D341Med (cell line): ENCODE data around the gene LRRC4B.

Experiments
- DNase-seq: peaks from one replicate; pipeline ENCODE4 v3.0.0; 2012; ENCODE audit warnings: low spot score

Gene LRRC4B

DNA sequence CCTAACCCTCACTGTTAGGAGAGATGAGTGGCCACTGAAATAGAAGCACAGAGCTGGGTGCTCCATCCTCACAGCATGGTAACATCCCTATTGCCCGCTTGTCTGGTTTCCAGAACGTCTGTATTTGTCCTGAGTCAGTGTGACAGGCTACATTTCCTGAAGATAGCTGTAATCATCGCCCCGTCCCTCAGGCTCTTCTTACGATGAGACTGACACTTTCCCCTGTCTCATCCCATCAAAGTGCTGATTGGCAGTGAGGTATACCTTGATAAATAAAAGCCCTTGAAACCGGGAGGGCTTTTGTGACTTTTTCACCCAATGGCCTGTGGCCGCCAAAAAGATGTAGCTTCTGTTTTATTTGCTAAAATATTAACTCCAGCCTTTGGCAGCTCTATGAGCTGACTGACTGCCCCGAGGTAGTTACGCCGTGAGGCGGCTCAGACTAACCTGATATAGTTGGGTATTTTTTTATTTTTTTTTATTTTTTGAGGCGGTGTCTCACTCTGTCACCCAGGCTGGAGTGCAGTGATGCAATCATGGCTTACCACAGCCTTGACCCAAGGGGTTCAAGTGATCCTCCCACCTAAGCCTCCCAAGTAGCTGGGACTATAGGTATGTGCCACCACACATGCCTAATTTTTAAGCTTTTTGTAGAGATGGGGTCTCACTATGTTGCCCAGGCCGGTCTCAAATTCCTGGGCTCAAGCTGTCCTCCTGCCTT lies 5.7 kb upstream of the LRRC4B start:
- DNase-seq = no peak

DNA sequence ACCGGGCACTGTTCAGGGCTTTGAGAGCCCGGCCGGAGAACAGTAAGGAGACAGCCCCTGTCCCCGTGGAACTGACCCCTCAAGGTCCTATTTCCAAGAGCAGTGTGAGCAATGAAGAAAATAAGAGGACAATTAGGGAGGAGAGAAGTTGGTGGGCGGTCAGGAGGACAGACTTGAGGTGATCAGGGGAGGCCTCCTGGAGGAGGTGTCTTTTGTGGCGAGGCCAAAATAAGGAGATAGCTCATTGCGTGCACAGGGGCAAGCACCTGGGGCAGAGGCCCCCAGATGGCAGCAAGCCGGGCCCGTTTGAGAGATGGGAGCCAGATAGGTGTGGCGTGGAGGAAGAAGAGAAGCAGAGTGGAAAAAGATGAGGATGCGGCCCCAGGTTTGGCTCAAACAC lies 2.8 kb upstream of the LRRC4B start:
- DNase-seq = no peak

DNA sequence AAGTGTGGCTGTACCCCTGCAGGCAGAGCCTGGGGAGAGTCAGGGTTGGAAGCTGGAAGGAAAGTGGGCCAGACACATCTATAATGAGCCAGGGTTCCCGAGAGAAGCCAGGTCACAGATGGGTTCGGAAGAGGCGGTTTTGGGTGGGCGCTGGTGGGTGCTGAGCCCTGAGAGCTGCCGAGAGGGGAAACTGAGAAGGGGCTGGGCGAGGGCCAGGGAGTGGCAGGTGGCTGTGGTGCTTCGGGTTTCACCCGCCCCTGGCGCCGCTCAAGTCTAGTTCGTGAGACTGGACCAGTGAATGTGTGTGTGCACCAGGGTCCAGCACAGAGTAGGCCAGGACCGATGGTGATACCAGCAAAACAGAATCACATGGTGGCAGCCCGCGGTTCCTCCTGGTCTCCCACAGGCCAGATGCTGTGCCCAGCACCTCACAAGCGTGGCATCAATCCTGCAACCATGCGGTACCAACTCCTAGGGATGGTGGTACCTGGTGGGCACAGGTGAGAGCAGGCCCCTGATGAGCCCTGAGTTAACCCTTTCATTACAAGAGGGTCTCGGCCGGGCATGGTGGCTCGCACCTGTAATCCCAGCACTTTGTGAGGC lies 1.8 kb upstream of the LRRC4B start:
- no peak for DNase-seq

DNA sequence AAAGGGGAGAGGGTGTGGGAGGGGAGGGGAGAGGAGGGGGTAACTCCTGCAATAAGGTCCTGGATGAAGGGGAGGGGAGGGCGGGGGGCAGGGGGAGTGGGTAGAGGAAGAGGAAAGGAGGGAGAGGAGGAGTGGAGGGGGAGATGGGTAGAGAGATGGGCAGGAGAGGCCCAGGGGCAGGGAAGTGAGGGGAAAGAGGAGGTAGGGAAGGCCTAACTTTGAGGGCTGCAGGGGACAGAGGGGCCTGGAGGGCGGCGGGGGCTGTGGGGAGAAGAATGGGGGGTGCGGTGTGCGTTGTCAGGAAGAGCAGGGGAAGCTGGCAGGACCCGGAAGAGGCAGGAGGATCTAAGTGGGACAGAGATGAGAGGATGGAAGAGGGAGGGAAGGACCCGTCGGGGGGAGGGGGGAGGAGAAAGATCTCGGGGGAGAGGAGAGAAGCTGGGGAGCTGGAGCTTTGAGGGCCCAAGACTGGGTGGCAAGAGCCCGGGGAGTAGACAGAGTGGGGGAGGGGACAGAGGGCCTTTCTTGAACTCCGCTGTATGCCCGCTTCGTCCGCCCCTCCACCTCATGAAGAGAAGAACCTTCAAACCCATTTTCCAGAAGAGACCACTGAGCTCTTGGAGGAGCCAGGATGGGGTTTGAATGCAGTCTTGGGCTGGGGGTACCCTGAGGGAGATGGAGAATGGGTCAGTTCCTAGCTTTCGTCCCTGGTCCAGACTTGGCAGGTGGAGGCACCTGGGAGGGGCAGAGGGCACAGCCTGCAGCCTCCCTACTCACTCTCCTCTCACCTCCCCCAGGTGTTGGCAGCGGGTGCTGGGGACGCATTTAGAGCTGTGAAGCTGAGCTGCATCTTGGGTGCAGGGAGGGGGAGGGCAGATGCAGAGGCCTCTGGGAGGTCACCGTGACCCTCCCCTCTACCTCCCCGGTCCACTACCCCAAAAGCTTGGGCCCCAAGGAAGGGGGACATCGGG lies 778 bp upstream of the LRRC4B start:
- no peak for DNase-seq

DNA sequence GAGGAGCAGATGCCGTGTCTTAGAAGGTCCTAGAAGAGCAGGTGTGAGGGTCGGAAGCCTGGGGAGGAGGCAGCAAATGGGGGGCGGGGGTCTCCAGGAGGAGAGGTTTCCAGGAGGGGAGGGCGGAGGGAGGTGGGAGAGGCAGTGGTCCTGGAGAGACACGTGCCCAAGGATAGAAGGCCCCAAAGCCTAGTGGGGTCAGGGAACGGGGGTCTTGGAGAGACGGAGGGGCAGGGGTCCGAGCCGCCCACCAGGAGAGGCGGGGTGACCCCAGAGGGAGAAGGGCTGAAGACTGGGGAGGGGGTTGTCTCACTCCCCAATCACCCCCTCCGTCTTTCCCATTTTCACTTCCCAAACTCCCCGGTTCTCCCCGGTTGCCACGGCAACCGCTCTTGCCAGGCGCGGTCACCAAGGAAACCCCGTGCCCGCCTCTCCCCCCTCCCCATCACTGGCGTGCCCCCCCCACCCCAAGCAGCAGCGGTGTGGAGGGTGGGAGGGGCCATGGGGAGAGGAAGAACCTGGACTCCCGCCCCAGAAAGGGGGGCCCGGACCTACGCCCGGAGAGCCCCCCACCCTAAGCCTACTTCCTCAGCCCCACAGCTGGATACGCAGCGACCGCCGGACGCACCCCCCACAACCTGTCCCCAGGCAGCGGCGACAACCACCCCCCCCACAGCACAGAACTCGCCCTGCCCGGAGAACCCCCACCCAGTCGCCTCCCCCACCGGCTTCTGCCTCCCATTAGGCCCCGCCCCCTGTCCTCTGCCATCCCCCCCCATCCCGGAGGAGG lies 988 bp downstream of the LRRC4B start:
- no peak for DNase-seq

DNA sequence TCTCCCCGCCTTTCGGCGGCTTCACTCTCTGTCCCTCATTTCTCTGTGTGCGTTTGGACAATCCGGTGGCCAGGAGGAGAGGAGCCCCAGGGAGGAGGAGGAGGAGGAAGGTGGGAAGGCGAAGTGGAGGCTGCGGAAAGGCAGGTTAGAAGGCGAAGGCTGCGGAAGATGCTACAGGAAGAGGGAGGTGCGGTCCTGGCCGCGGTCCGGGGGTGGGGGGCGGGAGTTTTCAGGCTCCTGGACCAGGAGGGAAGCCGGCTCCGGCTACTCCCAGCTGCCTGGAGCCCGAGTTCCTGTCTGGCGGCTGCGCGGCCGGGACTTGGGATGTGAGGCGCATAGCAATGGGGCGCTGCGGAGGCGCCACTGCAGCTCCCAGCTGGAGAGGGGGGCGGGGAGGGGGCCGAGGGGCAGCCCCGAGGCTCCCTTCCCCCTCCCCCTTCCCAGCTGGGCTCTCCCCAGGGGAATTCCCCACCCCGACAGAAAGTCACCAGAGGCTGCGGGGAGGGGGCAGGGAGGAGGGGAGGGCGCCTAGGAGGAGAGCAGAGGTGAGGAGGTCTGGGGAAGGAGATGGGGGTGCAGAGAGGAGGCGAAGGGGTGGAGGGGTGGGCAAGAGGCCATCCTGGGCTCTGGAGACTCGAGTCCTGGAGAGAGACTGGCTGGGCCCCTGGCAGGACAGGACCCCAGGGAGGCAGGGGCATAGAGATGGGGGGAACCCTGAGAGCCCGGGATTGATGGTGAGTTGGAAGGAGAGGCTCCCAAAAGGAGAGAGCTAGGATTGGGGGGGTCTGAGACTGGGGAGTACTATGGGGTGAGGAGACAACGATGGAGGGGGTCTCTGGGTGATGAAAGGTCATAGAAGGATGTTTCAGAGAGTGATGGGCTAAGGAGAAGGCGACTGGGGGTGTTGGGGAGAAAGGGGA lies 2.0 kb downstream of the LRRC4B start:
- no peak for DNase-seq

DNA sequence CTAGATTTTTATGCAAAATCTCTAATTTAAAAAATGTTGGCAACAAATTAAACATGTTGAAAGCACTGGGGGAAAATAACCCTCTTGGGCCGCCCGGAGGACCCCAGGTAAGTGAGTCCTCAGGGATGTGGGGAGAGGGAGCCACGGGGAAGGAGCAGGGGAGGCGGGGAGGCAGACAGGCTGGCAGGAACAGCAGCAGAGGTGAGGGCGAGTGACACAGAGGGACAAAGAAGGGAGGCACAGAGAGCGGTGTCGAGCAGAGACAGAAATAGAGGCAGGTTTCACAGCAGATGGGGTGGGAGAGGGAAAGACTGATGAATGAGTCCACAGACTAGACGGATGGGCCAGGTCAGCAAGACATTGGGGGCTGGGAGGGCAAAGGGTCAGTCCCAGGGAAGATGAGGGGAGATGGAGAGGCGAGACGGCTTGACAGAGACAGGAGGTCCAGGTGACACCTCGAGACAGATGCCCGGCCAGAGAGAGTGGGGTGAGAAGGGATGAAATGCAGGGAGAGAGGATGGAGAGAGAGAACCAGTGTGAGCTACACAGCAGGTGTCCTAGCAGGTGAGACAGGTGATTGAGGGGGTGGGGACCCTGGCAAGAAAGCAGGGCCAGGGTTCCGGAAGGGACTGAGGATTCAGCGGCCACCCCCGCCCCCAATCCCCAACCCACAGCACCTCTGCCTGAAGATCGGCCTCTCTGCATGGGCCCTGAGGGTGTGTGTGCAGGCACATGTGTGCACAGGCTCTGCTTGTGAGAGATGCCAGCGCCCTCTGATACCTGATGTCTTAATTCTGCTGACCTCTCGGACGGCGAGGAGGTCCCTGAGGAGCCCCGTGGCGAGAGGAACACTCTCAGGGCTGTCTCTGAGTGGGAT lies 3.8 kb downstream of the LRRC4B start:
- DNase-seq = peak; percentile 27

DNA sequence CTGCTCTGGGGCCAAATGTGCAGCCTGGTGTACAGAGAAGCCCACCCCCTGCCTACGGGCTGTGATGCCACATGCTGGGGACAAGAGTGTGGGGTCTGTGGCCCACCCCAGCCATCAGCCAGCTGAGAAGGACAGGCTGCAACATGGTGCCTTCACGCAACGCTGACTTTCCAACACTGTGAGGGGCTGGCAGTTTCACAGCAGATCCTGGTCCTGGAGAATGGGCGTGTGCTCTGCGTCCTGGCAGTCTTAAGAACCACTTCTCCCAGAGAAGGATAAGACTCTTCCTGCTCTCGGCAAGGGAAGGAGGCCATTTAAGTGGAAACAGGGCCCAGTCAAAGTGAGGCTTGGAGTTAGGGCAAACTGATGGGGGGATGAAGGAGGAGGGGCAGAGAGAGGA lies 4.6 kb downstream of the LRRC4B start:
- DNase-seq = peak; percentile 10

DNA sequence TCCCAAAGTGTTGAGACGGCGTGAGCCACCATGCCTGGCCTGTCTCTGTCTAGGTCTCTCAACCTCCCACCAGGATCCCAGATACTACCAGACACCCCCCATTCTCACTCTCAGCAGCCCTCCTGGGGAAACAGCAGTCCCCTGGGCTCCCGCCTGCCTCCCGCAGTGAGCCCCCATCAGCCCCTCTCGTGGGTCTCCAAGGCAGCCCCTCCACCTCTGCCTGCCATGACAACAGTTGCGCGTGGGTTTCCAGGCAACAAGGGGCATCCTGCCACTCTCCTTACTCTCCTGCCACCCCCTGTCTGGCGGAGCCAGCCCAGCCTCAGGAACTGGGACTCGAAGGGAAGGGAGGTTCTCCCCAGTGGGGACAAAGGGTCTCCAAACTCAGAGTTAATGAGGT lies 5.2 kb downstream of the LRRC4B start:
- DNase-seq = no peak

DNA sequence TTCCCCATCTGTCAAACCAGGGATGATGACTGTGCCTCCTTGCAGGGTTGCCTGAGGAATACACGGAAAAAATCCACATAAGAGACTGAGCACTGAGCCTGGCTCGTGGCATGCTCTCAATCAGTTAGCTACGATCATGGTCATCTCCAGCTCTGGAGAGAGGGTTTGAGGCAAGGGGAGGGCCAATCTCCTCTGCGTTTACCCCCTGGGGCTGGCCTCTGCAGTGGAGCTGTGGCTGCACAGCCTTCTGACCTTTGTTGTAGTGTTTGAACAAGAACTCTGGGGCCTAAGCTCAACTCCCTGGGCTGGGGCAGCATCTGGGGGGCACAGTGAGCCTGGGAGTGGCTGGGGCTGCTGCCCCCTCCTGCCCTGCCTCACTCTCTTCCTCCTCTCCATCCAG lies 5.9 kb downstream of the LRRC4B start:
- peak; percentile 21 for DNase-seq

DNA sequence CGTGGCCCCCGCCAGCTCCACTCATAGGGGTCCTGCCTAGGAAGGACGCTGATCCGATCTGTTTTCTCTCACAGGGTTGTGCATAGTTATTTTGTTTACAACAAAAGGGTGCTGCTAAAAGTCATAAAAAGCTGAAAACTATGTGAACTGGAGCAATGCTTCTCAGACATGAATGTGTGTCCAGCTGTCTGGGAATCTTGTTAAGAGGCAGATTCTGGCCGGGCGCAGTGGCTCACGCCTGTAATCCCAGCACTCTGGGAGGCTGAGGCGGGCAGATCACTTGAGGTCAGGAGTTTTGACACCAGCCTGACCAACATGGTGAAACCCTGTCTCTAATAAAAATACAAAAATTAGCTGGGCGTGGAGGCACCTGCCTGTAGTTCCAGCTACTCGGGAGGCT lies 8.6 kb downstream of the LRRC4B start:
- no peak for DNase-seq

DNA sequence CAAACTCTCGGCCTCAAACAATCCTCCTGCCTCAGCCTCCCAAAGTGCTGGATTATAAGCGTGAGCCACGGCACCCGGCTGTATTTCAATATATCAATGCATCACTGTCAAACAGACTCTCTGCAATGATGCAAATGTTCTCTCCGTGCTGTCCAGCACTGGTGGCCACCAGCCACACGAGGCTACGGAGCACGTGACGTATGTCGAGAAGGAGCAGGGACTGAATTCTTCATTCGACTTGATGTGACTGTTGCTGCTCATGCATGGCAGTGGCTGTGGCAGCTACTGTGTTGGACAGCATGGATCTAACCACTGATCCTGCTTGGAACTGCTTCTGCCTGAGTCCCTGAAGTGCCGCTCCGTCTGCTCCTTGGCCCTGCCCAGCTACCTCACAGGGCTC lies 9.8 kb downstream of the LRRC4B start:
- DNase-seq = no peak

DNA sequence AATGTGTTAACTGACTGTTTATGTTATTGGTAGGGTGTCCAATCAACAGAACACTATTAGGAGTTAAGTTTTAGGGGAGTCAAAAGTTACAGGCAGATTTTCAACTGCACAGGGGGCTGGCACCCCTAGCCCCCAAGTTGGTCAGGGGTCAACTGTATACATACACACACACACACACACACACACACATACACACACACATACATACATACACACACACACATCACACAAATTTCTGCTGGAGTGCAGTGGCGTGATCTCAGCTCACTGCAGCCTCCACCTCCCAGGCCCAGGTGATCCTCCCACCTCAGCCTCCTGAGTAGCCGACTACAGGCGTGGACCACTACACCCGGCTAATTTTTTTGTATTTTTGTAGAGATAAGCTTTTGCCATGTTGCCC lies 10.2 kb downstream of the LRRC4B start:
- no peak for DNase-seq

DNA sequence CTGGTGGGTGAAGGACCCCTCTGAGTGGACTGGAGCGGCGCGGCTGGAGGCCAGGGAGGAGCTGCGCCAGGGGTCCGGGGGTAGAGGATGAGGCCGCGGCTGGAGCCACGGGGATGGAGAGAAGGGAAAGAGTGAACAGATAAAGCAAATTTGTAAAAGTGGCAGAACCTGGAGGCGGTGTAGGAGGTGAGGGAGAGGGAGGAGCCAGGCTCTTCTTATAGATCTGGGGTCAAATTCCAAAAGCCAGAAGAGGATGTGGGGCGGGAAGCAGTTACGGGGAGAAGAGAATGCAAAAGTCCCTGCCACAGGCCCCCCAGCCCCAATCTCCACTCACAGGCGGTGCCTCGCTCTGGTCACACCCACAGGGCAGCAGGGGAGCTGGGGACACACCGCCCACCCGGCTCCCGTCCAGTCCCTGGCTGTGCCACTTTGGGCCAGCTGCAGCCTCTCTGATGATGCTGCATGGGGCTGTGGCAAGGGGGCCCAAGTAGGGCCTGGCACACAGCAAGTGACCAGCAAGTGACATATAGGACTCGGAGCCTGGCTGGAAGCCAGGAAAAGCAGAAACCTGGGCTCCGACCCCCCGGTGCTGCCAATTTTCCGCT lies 11.1 kb downstream of the LRRC4B start:
- no peak for DNase-seq

DNA sequence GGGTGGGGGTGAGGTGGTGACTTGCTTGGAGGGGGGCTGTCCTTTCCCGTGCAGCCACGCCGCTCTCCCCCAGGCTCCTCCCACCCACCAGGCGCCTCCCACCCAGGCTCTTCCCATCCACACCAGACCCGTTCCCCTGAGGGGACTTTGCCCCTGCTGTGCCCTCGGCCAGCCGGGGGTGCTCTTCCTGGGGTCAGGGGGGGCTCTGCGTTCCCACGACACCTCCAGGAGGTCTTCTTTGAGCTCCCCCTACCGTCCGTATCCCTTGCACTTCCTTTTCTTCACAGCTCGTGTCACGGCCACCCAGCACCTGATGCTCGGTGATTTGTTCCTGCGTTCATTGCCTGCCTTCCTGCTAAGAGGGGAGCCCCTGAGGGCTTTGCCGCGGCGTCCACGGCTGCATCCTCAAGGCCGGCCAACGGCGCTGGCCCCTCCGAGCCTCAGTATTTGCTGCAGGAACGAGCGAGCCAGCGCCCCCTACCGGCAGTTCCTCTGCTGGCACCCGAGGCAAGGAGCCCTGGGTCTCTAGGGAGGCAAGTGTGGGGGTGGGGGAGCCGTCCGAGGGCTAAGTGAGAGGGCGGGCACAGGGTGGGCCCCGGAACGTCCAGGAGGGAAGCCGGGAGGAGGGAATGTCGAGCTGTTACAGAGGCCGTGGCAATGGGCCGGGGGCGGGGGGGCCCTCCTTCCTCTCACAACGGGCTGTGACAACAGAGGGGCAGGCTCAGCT lies 11.8 kb downstream of the LRRC4B start:
- peak; percentile 89 for DNase-seq

DNA sequence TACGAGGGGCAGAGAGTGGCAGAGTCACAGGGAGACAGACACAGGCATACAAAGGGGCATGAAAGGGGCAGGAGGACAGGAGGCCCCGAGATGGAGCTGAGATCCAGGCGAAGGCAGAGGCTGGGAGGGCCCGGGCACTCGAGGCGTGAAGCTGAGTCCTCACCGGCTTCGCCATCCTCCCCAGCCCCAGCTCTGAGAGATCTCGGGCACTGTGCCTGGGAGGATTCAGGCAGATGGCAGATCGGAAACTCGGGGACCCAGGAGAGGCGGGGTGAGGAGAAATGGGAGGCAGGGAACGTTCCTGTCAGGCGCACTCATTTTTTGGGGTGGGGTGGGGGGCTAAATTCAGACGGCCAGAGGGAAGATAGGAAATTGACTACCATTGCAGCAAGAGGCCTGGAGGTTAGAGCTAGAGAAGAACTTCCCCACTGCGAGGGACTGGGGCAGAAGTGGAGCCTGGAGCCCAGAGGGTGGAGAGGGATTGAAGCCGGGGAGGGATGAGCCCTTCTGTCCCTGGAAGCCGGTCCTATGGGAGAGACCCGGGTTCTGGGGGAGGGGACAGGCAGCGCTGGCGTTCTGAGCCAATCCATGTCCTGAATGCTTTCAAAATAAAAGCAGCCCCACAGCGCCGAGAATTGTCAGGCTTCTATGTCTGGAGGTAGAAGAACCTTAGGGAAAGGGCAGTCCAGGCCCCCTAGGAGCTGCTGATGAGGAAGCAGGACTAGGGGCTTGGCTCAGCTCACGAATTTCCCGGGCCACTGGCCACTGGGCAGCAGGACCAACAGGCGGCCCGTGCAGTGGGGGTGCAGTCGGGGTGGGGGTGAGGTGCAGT lies 12.6 kb downstream of the LRRC4B start:
- DNase-seq = no peak

DNA sequence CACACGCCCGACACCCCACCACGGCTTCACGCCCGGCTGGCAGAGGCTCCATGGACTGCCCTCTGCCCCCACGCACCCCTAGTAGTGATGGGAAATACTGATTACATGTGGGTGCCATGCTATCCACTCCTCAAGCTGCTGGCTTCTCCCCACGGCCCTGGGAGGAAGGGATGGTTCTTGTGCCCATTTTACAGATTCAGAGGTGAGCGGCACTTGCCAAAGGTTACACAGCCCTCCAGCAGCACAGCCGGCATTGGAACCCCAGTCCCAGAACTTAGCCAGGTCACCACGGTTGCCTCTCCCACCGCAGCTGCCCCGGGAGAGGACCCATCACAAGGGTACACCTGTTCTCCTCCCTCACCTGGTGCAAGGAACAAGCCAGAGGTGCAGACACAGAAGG lies 13.2 kb downstream of the LRRC4B start:
- DNase-seq = no peak

DNA sequence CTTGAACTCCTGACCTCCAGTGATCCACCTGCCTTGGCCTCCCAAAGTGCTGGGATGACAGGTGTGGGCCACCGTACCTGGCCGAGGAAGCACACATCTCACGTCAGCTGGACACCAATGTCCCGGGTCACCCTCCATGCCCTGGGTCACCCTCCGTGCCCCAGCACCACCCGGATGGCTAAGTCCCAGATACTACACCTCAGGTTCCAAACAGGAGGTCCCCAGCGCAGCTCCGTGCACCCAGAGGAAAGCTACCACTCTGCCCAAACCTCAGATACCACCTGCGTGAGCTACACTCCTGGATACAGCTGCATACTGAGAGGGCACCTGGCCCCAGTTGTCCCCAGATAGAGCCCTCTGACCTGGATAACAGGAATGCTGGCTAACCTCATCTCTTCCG lies 14.0 kb downstream of the LRRC4B start:
- DNase-seq = no peak
